Central memory CD8-positive, alpha-beta T cell (primary cell): Measurements from ENCODE around the gene UBE2R2.
"Not testable (repeated sequence)": the region's sequence is repeated elsewhere in the genome, so short reads cannot be mapped to it uniquely, and the experiment has no call there.

Experiments used
- ATAC-seq: fragments of 150-1000 bp; cut with Tn5 transposase; replicated peaks from 2 replicates; pipeline ENCODE4 v1.10.0; 2022; ENCODE audit warnings: mild to moderate bottlenecking, moderate FRiP score, moderate number of reproducible peaks; ENCODE audit not compliant: poor library complexity, severe bottlenecking; ENCODE audit errors: extremely low read depth
- DNase-seq, 2 donors: peaks; one replicate each; pipeline ENCODE4 v3.0.0; 2021; ENCODE audit warnings: low spot score in 2 of 2
- H3K27ac Mint-ChIP-seq: one replicate; pipeline ENCODE4 v1.8.0; 2022; ENCODE audit warnings: low read depth, mild to moderate bottlenecking, moderate library complexity, mixed read lengths
- H3K27me3 Mint-ChIP-seq: one replicate; pipeline ENCODE4 v1.8.0; 2022; ENCODE audit warnings: mixed read lengths
- H3K36me3 Mint-ChIP-seq: one replicate; pipeline ENCODE4 v1.8.0; 2022; ENCODE audit warnings: mild to moderate bottlenecking, moderate library complexity, mixed read lengths; ENCODE audit not compliant: insufficient read depth
- H3K4me1 Mint-ChIP-seq: one replicate; pipeline ENCODE4 v1.8.0; 2022; ENCODE audit warnings: mixed read lengths
- H3K4me3 Mint-ChIP-seq: one replicate; pipeline ENCODE4 v1.8.0; 2022; ENCODE audit warnings: mild to moderate bottlenecking, moderate library complexity, mixed read lengths
- H3K9me3 Mint-ChIP-seq: one replicate; pipeline ENCODE4 v1.8.0; 2022; ENCODE audit warnings: mixed read lengths

Gene UBE2R2

GRCh38 chr9:33858423-33858822 is 41.5 kb downstream of the UBE2R2 start:
- H3K9me3 Mint-ChIP-seq, result no peaks in the 10 kb centered on the region
- H3K27me3 Mint-ChIP-seq, result no peaks in the 10 kb centered on the region

GRCh38 chr9:33860200-33860871 is 43.4 kb downstream of the UBE2R2 start:
- no peaks in the 10 kb centered on the region for H3K27me3 Mint-ChIP-seq
- H3K36me3 Mint-ChIP-seq, result peaks cover 9% of the 10 kb centered on the region
- ATAC-seq (peak; percentile 43), DNase-seq (no peak)
- H3K27ac Mint-ChIP-seq, result peak overlapping the region; percentile 8
- H3K4me1 Mint-ChIP-seq, result peaks cover 22% of the 10 kb centered on the region
- H3K4me3 Mint-ChIP-seq, result no peak overlapping the region
- H3K9me3 Mint-ChIP-seq, result no peaks in the 10 kb centered on the region

More at GRCh38 chr9:33858423-33858822, 41.5 kb downstream of the UBE2R2 start:
- DNase-seq (no peak), ATAC-seq (no peak)
- Mint-ChIP-seq H3K36me3 (peaks cover 7% of the 10 kb centered on the region), H3K4me3 (no peak overlapping the region), H3K27ac (no peak overlapping the region), H3K4me1 (peaks cover 29% of the 10 kb centered on the region)

DNA sequence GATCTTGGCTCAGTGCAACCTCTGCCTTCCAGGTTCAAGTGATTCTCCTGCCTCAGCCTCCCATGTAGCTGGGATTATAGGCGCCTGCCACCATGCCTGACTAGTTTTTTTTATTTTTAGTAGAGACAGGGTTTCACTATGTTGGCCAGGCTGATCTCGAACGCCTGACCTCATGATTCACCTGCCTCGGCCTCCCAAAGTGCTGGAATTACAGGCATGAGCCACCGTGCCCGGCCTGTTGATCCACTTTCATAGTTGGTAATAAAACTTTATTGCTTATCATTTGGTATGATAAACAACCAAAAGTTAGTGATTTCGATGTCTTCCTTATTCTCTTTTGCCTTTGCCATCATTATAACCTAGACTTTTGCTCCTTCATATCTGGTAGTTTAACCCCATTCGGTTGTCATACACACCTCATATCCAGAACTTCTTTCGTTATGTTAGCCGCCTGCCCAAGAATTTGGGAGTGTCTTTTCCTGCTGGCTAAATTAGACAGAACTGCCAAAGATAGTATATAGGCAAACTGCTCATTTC is 45.0 kb downstream of the UBE2R2 start:
- Mint-ChIP-seq H3K36me3 (peaks cover 11% of the 10 kb centered on the region), H3K4me3 (no peak overlapping the region), H3K27me3 (no peaks in the 10 kb centered on the region), H3K27ac (no peak overlapping the region), H3K4me1 (peaks cover 27% of the 10 kb centered on the region), H3K9me3 (no peaks in the 10 kb centered on the region)
- DNase-seq (no peak), ATAC-seq (no peak)

GRCh38 chr9:33863027-33863426 is 46.1 kb downstream of the UBE2R2 start:
- H3K4me3 Mint-ChIP-seq, H3K9me3 Mint-ChIP-seq, DNase-seq, ATAC-seq, H3K27me3 Mint-ChIP-seq, H3K27ac Mint-ChIP-seq: not testable (repeated sequence)
- peaks cover 11% of the 10 kb centered on the region for H3K36me3 Mint-ChIP-seq
- H3K4me1 Mint-ChIP-seq, result peaks cover 37% of the 10 kb centered on the region

- Mint-ChIP-seq H3K36me3 (peaks cover 10% of the 10 kb centered on the region), H3K27me3 (no peaks in the 10 kb centered on the region), H3K4me1 (peaks cover 29% of the 10 kb centered on the region), H3K4me3 (no peak overlapping the region), H3K9me3 (no peaks in the 10 kb centered on the region), H3K27ac (no peak overlapping the region)
- ATAC-seq, result no peak
- DNase-seq, result no peak
These were observed 50.9 kb downstream of the UBE2R2 start for GRCh38 chr9:33867747-33868439.

DNA sequence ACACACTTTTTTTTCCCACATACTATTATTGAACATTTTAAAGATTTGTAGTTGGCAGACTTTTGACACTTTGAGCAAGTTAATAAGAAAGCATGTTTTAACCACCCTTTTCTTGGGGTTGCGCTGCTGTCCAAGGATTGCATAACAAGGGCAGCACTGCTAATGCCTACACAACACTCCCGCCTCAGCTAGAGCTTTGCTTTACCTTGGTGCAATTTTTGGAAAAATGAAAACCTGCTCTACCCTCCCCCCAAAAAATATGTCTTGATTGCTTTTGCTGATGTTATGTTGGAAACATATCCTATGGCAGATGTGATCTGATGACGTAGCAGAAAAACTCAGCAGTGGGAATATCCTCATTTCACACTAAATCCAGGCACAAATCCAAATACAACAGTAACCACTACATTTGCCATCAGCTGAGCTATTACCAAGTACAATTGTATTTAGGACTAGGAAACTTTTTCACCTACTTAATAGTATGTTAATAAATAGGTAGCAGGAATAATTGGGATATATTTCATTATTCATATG is 51.5 kb downstream of the UBE2R2 start:
- Mint-ChIP-seq H3K27me3 (no peaks in the 10 kb centered on the region), H3K36me3 (peaks cover 9% of the 10 kb centered on the region), H3K9me3 (no peaks in the 10 kb centered on the region), H3K4me3 (no peak overlapping the region), H3K4me1 (peaks cover 29% of the 10 kb centered on the region), H3K27ac (no peak overlapping the region)
- no peak for ATAC-seq
- DNase-seq, result no peak

DNA sequence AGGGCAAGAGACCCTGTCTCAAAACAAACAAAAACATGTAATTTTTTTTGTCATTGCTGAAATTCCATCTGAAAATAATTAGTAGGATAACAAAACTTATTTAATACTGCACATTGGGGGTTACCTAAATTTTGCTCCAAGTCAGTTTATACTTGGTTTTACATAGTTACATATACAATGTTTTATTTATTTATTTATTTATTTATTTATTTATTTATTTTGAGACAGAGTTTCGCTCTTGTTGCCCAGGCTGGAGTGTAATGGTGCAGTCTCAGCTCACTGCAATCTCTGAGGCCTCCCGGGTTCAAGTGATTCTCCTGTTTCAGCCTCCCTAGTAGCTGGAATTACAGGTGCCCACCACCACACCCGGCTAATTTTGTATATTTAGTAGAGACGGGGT is 52.3 kb downstream of the UBE2R2 start:
- H3K4me1 Mint-ChIP-seq, result peaks cover 29% of the 10 kb centered on the region
- ATAC-seq, H3K9me3 Mint-ChIP-seq, H3K4me3 Mint-ChIP-seq, DNase-seq, H3K27me3 Mint-ChIP-seq, H3K27ac Mint-ChIP-seq: not testable (repeated sequence)
- H3K36me3 Mint-ChIP-seq, result peaks cover 10% of the 10 kb centered on the region

GRCh38 chr9:33877727-33878489 is 60.9 kb downstream of the UBE2R2 start:
- peaks cover 1% of the 10 kb centered on the region for H3K36me3 Mint-ChIP-seq
- ATAC-seq, result no peak
- no peaks in the 10 kb centered on the region for H3K9me3 Mint-ChIP-seq
- peak overlapping the region; percentile 80 for H3K27ac Mint-ChIP-seq
- no peak for DNase-seq
- H3K27me3 Mint-ChIP-seq, result no peaks in the 10 kb centered on the region
- peaks cover 30% of the 10 kb centered on the region for H3K4me1 Mint-ChIP-seq
- no peak overlapping the region for H3K4me3 Mint-ChIP-seq

- H3K4me1 Mint-ChIP-seq, result peaks cover 30% of the 10 kb centered on the region
- no peaks in the 10 kb centered on the region for H3K27me3 Mint-ChIP-seq
- ATAC-seq, result no peak
- H3K27ac Mint-ChIP-seq, result no peak overlapping the region
- no peak for DNase-seq
- no peaks in the 10 kb centered on the region for H3K36me3 Mint-ChIP-seq
- no peak overlapping the region for H3K4me3 Mint-ChIP-seq
- H3K9me3 Mint-ChIP-seq, result no peaks in the 10 kb centered on the region
These were observed 61.9 kb downstream of the UBE2R2 start for GRCh38 chr9:33878691-33879366.

- Mint-ChIP-seq H3K4me1 (peaks cover 42% of the 10 kb centered on the region), H3K4me3 (no peak overlapping the region), H3K27ac (no peak overlapping the region), H3K9me3 (no peaks in the 10 kb centered on the region), H3K27me3 (no peaks in the 10 kb centered on the region), H3K36me3 (no peaks in the 10 kb centered on the region)
- DNase-seq, result no peak
- ATAC-seq, result no peak
These were observed 63.5 kb downstream of the UBE2R2 start for GRCh38 chr9:33880211-33881089.

- no peak overlapping the region for H3K27ac Mint-ChIP-seq
- ATAC-seq, result no peak
- H3K4me3 Mint-ChIP-seq, result no peak overlapping the region
These were observed 64.7 kb downstream of the UBE2R2 start for GRCh38 chr9:33881635-33882034.

More at GRCh38 chr9:33881635-33882034, 64.7 kb downstream of the UBE2R2 start:
- H3K9me3 Mint-ChIP-seq, result no peaks in the 10 kb centered on the region
- H3K4me1 Mint-ChIP-seq, result peaks cover 42% of the 10 kb centered on the region
- no peak for DNase-seq
- H3K27me3 Mint-ChIP-seq, result no peaks in the 10 kb centered on the region
- peaks cover 2% of the 10 kb centered on the region for H3K36me3 Mint-ChIP-seq
